H9 (cell line): ENCODE measurements around the gene DNAJB6. TPM values are rescaled to one million over a fixed set of nuclear protein-coding genes. Genes with fewer than 3 reads are reported as not detected.

Experiments used
- DNase-seq: peaks from one replicate; pipeline ENCODE4 v3.0.0-alpha.2; 2017
- H2AFZ ChIP-seq: one replicate; pipeline ENCODE4 v1.6.1; 2013; ENCODE audit warnings: mild to moderate bottlenecking, low read length, control low read depth, moderate library complexity
- H2AK5ac ChIP-seq: 2 replicates; pipeline ENCODE4 v1.6.1; 2013; ENCODE audit warnings: low read length, control low read depth, mixed read lengths; ENCODE audit not compliant: insufficient read length
- H2BK120ac ChIP-seq: one replicate; pipeline ENCODE4 v1.6.1; 2013; ENCODE audit warnings: low read depth, mild to moderate bottlenecking, low read length, control low read depth, inconsistent platforms; ENCODE audit not compliant: poor library complexity, severe bottlenecking
- H2BK12ac ChIP-seq: 2 replicates; pipeline ENCODE4 v1.6.1; 2013; ENCODE audit warnings: low read length, control low read depth, mixed read lengths, low read depth; ENCODE audit not compliant: insufficient read length
- H2BK15ac ChIP-seq: 2 replicates; pipeline ENCODE4 v1.6.1; 2013; ENCODE audit warnings: low read depth, low read length, control low read depth
- H2BK20ac ChIP-seq: one replicate; pipeline ENCODE4 v1.6.1; 2013; ENCODE audit warnings: low read depth, mild to moderate bottlenecking, low read length, control low read depth, inconsistent platforms; ENCODE audit not compliant: poor library complexity, severe bottlenecking
- H2BK5ac ChIP-seq: 2 replicates; pipeline ENCODE4 v1.6.1; 2013; ENCODE audit warnings: low read length, control low read depth, mixed read lengths; ENCODE audit not compliant: insufficient read length
- H3K14ac ChIP-seq: 2 replicates; pipeline ENCODE4 v1.6.1; 2013; ENCODE audit warnings: low read length, control low read depth; ENCODE audit not compliant: insufficient read depth
- H3K18ac ChIP-seq: 2 replicates; pipeline ENCODE4 v1.6.1; 2013; ENCODE audit warnings: low read depth, mild to moderate bottlenecking, mixed read lengths, low read length, control low read depth; ENCODE audit not compliant: insufficient read length
- H3K23ac ChIP-seq: 2 replicates; pipeline ENCODE4 v1.6.1; 2013; ENCODE audit warnings: low read length, control low read depth, mixed read lengths, low read depth; ENCODE audit not compliant: insufficient read length
- H3K23me2 ChIP-seq: 2 replicates; pipeline ENCODE4 v1.6.1; 2013; ENCODE audit warnings: low read depth, mild to moderate bottlenecking, mixed read lengths, low read length, control low read depth; ENCODE audit not compliant: insufficient read length, poor library complexity, severe bottlenecking
- H3K27ac ChIP-seq: 2 replicates; pipeline ENCODE4 v1.5.1; 2013; ENCODE audit warnings: low read length, control low read depth, mixed read lengths, low read depth; ENCODE audit not compliant: insufficient read length
- H3K27me3 ChIP-seq: 2 replicates; pipeline ENCODE4 v1.6.1; 2013; ENCODE audit warnings: low read length, control low read depth, inconsistent platforms; ENCODE audit not compliant: insufficient read depth
- H3K4ac ChIP-seq: 2 replicates; pipeline ENCODE4 v1.6.1; 2013; ENCODE audit warnings: low read depth, mild to moderate bottlenecking, control low read depth, inconsistent platforms, low read length, moderate library complexity
- H3K4me1 ChIP-seq: 2 replicates; pipeline ENCODE4 v1.6.1; 2013; ENCODE audit warnings: low read length, control low read depth, inconsistent platforms; ENCODE audit not compliant: insufficient read depth
- H3K4me2 ChIP-seq: 2 replicates; pipeline ENCODE4 v1.6.1; 2013; ENCODE audit warnings: low read length, control low read depth, mixed read lengths; ENCODE audit not compliant: insufficient read length, insufficient read depth
- H3K56ac ChIP-seq: 2 replicates; pipeline ENCODE4 v1.6.1; 2013; ENCODE audit warnings: low read depth, mild to moderate bottlenecking, mixed read lengths, low read length, control low read depth; ENCODE audit not compliant: insufficient read length
- H3K79me1 ChIP-seq: 2 replicates; pipeline ENCODE4 v1.6.1; 2013; ENCODE audit warnings: low read depth, mild to moderate bottlenecking, moderate library complexity, low read length, control low read depth, inconsistent platforms; ENCODE audit not compliant: insufficient read depth, poor library complexity, severe bottlenecking
- H3K79me2 ChIP-seq: 2 replicates; pipeline ENCODE4 v1.6.1; 2013; ENCODE audit warnings: low read length, control low read depth, inconsistent platforms; ENCODE audit not compliant: insufficient read depth
- H3K9ac ChIP-seq: 2 replicates; pipeline ENCODE4 v1.6.1; 2013; ENCODE audit warnings: low read length, control low read depth, mixed read lengths; ENCODE audit not compliant: insufficient read length; ENCODE audit errors: extremely low read depth
- H3K9me3 ChIP-seq: one replicate; pipeline ENCODE4 v1.6.1; 2013; ENCODE audit warnings: low read depth, low read length, inconsistent platforms; ENCODE audit not compliant: control insufficient read depth
- H3T11ph ChIP-seq: one replicate; pipeline ENCODE4 v1.6.1; 2013; ENCODE audit warnings: mild to moderate bottlenecking, low read length, control low read depth, inconsistent platforms
- H4K20me1 ChIP-seq: one replicate; pipeline ENCODE4 v1.6.1; 2013; ENCODE audit not compliant: control insufficient read depth, insufficient read length, insufficient read depth
- H4K5ac ChIP-seq: 2 replicates; pipeline ENCODE4 v1.6.1; 2013; ENCODE audit warnings: low read depth, mild to moderate bottlenecking, mixed read lengths, low read length, control low read depth; ENCODE audit not compliant: insufficient read length
- H4K8ac ChIP-seq: replicated peaks from 2 replicates; pipeline ENCODE4 v1.6.1; 2013; ENCODE audit warnings: low read length, control low read depth, mixed read lengths, low read depth; ENCODE audit not compliant: insufficient read length
- H4K91ac ChIP-seq: 2 replicates; pipeline ENCODE4 v1.6.1; 2013; ENCODE audit warnings: low read depth, mild to moderate bottlenecking, moderate library complexity, mixed read lengths, low read length, control low read depth; ENCODE audit not compliant: insufficient read length
- H3K27ac Mint-ChIP-seq, 3 experiments: 2 replicates in 2 of 3; 3 replicates in 1 of 3; pipeline ENCODE4 v1.8.0; 2020 to 2021; ENCODE audit warnings: mixed read lengths in 3 of 3, mild to moderate bottlenecking in 1 of 3, moderate library complexity in 1 of 3
- H3K27me3 Mint-ChIP-seq: 2 replicates; pipeline ENCODE4 v1.8.0; 2021; ENCODE audit warnings: low read depth, mild to moderate bottlenecking, moderate library complexity, mixed read lengths
- H3K36me3 Mint-ChIP-seq, 3 experiments: 2 replicates in 2 of 3; 3 replicates in 1 of 3; pipeline ENCODE4 v1.8.0; 2020 to 2021; ENCODE audit warnings: low read depth in 3 of 3, mixed read lengths in 3 of 3; ENCODE audit not compliant: insufficient read depth in 1 of 3
- H3K4me1 Mint-ChIP-seq, 2 experiments: 2 replicates each; pipeline ENCODE4 v1.8.0; 2020; ENCODE audit warnings: mixed read lengths in 2 of 2
- H3K4me3 Mint-ChIP-seq, 2 experiments: 2 replicates in 1 of 2; 3 replicates in 1 of 2; pipeline ENCODE4 v1.8.0; 2020 to 2021; ENCODE audit warnings: mild to moderate bottlenecking in 2 of 2, mixed read lengths in 2 of 2, moderate library complexity in 1 of 2
- H3K9me3 Mint-ChIP-seq, 2 experiments: 2 replicates in 1 of 2; 3 replicates in 1 of 2; pipeline ENCODE4 v1.8.0; 2020; ENCODE audit warnings: mild to moderate bottlenecking in 2 of 2, mixed read lengths in 2 of 2, moderate library complexity in 1 of 2
- CTCF ChIP-seq: fragments of 200-600 bp; sonication (generic); conservative IDR thresholded peaks from 3 replicates; pipeline ENCODE4 v1.8.0; 2021; ENCODE audit warnings: antibody characterized with exemption, mild to moderate bottlenecking
- WGBS: extraction: QIAGEN DNeasy Blood & Tissue Kit; methylation state at CpG from one replicate; pipeline ENCODE4 v1.1.7; 2013; ENCODE audit warnings: missing lambda C conversion rate, low lambda C conversion rate, mixed read lengths; ENCODE audit not compliant: insufficient read length; ENCODE audit errors: extremely low coverage; 5-methylcytosine and 5-hydroxymethylcytosine counted together
- total RNA-seq: library from RNA; stranded (reverse); gene quantifications from 2 replicates; pipeline ENCODE4 v1.2.1, GENCODE V29; 2021

DNAJB6 gene
- total RNA-seq, 1 experiment from 2014 or later = 215 TPM

DNA sequence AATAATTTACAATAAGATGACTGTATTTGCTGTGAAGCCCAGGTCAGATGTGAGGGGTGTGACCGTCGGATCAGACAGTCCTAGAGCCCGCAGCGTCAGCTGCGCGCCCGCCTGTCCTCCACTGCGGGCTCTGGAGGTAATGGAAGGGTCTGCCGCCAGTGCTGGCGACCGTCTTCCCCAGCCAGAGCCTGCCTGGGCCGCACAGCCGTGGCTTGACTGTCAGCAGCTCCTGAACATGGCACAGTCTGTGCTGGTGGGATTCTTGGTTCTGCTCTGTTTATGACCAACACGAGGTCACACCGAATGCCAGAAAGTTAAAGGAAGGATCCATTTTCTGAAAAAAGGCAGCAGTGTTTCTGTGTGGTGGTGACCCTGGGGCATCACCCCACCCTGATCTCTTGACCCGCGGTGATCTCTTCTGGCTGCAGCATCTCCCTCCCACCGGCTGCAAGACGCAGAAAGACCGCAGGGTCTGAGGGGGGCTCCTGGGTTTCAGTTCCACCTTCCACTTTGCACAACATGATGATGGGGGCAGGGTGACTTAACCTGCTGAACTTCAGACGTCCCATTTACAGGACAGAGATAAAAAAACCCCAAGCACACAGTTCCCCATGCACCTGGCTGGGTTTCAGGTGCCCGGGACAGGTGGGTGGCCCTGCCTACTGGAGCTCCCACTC, 103.7 kb downstream of the DNAJB6 start:
- peaks cover 52% of the 10 kb centered on the region for H3K27me3 Mint-ChIP-seq
- Histone ChIP-seq H2AK5ac (no peak overlapping the region), H3K4ac (no peak overlapping the region), H3K27me3 (no peaks in the 10 kb centered on the region), H4K8ac (no peak overlapping the region), H2BK120ac (no peak overlapping the region), H3K4me2 (no peak overlapping the region), H2AFZ (no peak overlapping the region), H3K23me2 (no peaks in the 10 kb centered on the region), H3K9ac (no peak overlapping the region), H3K27ac (no peak overlapping the region), H3K14ac (no peak overlapping the region), H2BK20ac (no peak overlapping the region), H3K9me3 (no peaks in the 10 kb centered on the region), H3K18ac (no peak overlapping the region), H3T11ph (no peak overlapping the region), H2BK15ac (no peak overlapping the region), H3K56ac (no peak overlapping the region), H3K79me2 (no peaks in the 10 kb centered on the region), H4K20me1 (no peaks in the 10 kb centered on the region), H4K5ac (no peak overlapping the region), H3K79me1 (no peaks in the 10 kb centered on the region), H4K91ac (no peak overlapping the region), H2BK12ac (no peak overlapping the region), H2BK5ac (no peak overlapping the region), H3K23ac (no peak overlapping the region), H3K4me1 (no peaks in the 10 kb centered on the region)
- H3K4me1 Mint-ChIP-seq = no peaks in the 10 kb centered on the region
- H3K9me3 Mint-ChIP-seq = peaks cover 21 to 36% of the 10 kb centered on the region in 2 experiments
- H3K4me3 Mint-ChIP-seq = no peak overlapping the region
- no peak for TF ChIP-seq CTCF
- H3K36me3 Mint-ChIP-seq = peaks cover 0 to 11% (median 7%) of the 10 kb centered on the region in 3 experiments; a peak in 4 of 7 replicates
- no CpG with 5 or more reads among the region's 22 CpGs for WGBS
- H3K27ac Mint-ChIP-seq = no peak overlapping the region
- DNase-seq = no peak
